Osteoblast (primary cell): ENCODE data around the gene CASP7. TPM values are rescaled to one million over a fixed set of nuclear protein-coding genes. Genes with fewer than 3 reads are reported as not detected.

Experiments
- DNase-seq: peaks from one replicate; pipeline ENCODE4 v3.0.0; 2011; ENCODE audit warnings: low spot score, mixed read lengths; ENCODE audit not compliant: insufficient read length; ENCODE audit errors: missing footprints
- H2AFZ ChIP-seq: 2 replicates; pipeline ENCODE4 v1.6.0; 2011; ENCODE audit warnings: mild to moderate bottlenecking, low read length
- H3K27ac ChIP-seq: 2 replicates; pipeline ENCODE4 v1.5.1; 2011; ENCODE audit warnings: mild to moderate bottlenecking, low read depth, low read length, moderate library complexity
- H3K27me3 ChIP-seq: 2 replicates; pipeline ENCODE4 v1.6.0; 2012; ENCODE audit warnings: mild to moderate bottlenecking, control low read depth, inconsistent platforms, low read length, moderate library complexity; ENCODE audit not compliant: insufficient read depth
- H3K36me3 ChIP-seq: 2 replicates; pipeline ENCODE4 v1.5.1; 2011; ENCODE audit warnings: mild to moderate bottlenecking, low read length, control low read depth, moderate library complexity; ENCODE audit not compliant: insufficient read depth
- H3K4me1 ChIP-seq: 2 replicates; pipeline ENCODE4 v1.5.1; 2011; ENCODE audit warnings: mild to moderate bottlenecking, low read length, control low read depth, moderate library complexity; ENCODE audit not compliant: insufficient read depth
- H3K4me2 ChIP-seq: 2 replicates; pipeline ENCODE4 v1.6.0; 2011; ENCODE audit warnings: mild to moderate bottlenecking, low read length; ENCODE audit not compliant: insufficient read depth
- H3K4me3 ChIP-seq: fragments of 200-600 bp; sonication (generic); 3 replicates; pipeline ENCODE4 v1.5.1; 2012; ENCODE audit warnings: mild to moderate bottlenecking, low read length, inconsistent platforms; ENCODE audit not compliant: insufficient read depth
- H3K79me2 ChIP-seq: 2 replicates; pipeline ENCODE4 v1.6.0; 2012; ENCODE audit warnings: mild to moderate bottlenecking, low read length, control low read depth, inconsistent platforms; ENCODE audit not compliant: insufficient read depth
- H3K9me3 ChIP-seq: 2 replicates; pipeline ENCODE4 v1.5.1; 2011; ENCODE audit warnings: low read depth, low read length, control low read depth
- H4K20me1 ChIP-seq: 2 replicates; pipeline ENCODE4 v1.6.0; 2012; ENCODE audit warnings: mild to moderate bottlenecking, low read length, control low read depth; ENCODE audit not compliant: insufficient read depth
- CTCF ChIP-seq: IDR thresholded peaks from 2 replicates; pipeline ENCODE4 v1.5.1; 2011; ENCODE audit warnings: mild to moderate bottlenecking, low read depth, low read length, moderate library complexity; ENCODE audit errors: extremely low read depth
- total RNA-seq: library from RNA; depleted of rRNA; stranded (reverse); fragments of >200 nt; gene quantifications from 2 replicates; pipeline ENCODE4 v1.2.3, GENCODE V29; 2012

CASP7 gene
- total RNA-seq, 1 donor, result 21.7 TPM

DNA sequence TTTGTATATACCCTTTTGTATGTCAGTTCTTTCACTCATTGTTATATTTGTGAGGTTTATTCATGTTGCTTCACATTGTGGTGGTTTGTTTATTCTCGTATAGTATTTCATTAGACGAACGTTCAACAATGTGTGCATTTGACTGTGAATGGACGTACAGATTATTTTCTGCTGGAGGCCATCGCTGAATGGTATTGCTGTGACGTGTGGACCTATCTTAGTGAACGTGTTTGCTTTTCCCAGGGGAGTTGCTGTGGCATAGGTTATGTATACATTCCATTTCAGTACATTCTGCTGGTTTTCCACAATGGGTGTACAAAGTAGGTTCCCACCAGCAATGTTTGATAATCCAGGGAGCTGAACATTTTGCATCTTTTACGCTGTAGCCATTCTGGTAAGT is 40.7 kb downstream of the CASP7 start:
- H3K36me3 ChIP-seq, result peaks cover 5% of the 10 kb centered on the region
- H3K79me2 ChIP-seq, result no peaks in the 10 kb centered on the region
- H2AFZ ChIP-seq, result no peak overlapping the region
- no peak for TF ChIP-seq CTCF
- H3K27ac ChIP-seq, result no peak overlapping the region
- no peaks in the 10 kb centered on the region for H3K27me3 ChIP-seq
- no peak overlapping the region for H3K4me3 ChIP-seq
- no peaks in the 10 kb centered on the region for H3K4me1 ChIP-seq
- H3K4me2 ChIP-seq, result no peak overlapping the region
- peaks cover 5% of the 10 kb centered on the region for H4K20me1 ChIP-seq
- DNase-seq, result no peak
- no peaks in the 10 kb centered on the region for H3K9me3 ChIP-seq

DNA sequence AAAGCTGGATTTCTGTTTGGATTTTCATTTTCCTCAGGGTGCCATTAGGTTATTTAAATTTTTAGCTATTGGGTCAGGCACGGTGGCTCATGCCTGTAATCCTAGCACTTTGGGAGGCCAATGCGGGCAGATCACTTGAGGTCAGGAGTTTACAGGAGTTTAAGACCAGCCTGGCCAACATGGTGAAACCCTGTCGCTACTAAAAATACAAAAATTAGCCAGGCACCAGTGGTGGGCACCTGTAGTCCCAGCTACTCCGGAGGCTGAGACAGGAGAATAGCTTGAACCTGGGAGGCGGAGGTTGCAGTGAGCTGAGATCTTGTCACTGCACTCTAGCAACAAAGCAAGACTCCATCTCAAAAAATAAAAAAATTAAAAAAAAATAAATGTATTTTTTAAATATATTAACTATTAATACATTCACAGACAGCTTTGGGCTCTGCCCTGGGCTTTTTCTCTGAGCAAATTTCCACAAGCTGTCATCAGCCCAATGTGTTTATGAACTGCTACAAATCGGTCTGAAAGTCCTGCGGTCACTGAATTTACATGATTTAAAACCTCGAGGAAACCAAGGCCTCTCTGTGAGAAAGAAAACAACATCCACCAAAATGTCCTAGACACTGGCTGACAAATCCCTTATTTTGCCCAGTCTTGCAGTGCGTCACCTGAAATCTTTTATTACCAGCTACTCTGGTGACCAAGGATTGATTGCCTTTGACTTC is 52.6 kb downstream of the CASP7 start:
- Histone ChIP-seq H4K20me1 (no peaks in the 10 kb centered on the region), H3K27ac (no peak overlapping the region), H3K4me3 (no peak overlapping the region), H3K27me3 (no peaks in the 10 kb centered on the region), H3K4me1 (peaks cover 6% of the 10 kb centered on the region), H2AFZ (no peak overlapping the region), H3K36me3 (peaks cover 10% of the 10 kb centered on the region), H3K4me2 (no peak overlapping the region), H3K79me2 (no peaks in the 10 kb centered on the region), H3K9me3 (no peaks in the 10 kb centered on the region)
- DNase-seq, result no peak
- TF ChIP-seq CTCF, result no peak

DNA sequence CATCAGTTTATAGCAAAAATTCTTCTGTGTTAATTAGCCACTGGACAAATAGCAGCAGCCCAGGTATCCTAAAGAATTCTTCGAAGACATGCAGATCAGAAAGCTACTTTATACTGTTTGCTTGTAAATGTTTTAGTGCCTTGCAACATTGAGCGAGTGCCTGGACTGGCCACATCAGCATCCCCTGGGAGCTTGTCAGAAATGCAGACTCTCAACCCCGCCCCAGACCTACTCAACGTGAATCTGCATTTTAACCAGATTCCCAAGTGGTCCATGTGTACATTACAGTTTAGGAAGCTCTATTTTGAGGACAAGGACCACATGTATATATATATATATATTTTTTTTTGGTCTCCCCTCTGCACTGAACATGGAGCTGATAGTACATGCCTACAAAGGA is 53.3 kb downstream of the CASP7 start:
- no peak for TF ChIP-seq CTCF
- Histone ChIP-seq H3K36me3 (peaks cover 10% of the 10 kb centered on the region), H3K79me2 (no peaks in the 10 kb centered on the region), H3K4me3 (no peak overlapping the region), H4K20me1 (no peaks in the 10 kb centered on the region), H3K27ac (no peak overlapping the region), H3K4me2 (no peak overlapping the region), H3K4me1 (peaks cover 6% of the 10 kb centered on the region), H2AFZ (no peak overlapping the region), H3K9me3 (no peaks in the 10 kb centered on the region), H3K27me3 (no peaks in the 10 kb centered on the region)
- DNase-seq, result no peak

DNA sequence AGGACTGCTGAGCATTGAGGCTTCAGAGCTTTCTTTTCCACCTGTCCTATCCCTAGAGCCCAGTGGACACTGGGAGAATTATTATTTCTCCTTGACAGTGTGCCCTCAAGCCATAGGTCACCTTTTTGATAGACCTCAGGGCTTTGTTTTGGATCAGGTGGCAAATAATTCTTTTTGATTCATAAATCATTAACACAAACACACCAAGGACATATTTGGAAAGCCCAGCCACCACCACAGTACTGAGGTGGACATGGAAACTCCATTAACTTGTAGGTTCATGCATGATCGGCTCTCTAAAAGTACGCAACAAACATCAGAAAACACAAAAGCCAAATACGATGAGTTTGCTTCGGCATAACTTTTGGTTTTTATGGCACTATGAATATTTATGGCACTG is 53.9 kb downstream of the CASP7 start:
- H3K79me2 ChIP-seq, result no peaks in the 10 kb centered on the region
- H3K4me3 ChIP-seq, result no peak overlapping the region
- H3K4me2 ChIP-seq, result no peak overlapping the region
- H4K20me1 ChIP-seq, result no peaks in the 10 kb centered on the region
- no peak overlapping the region for H3K27ac ChIP-seq
- H3K36me3 ChIP-seq, result peaks cover 5% of the 10 kb centered on the region
- H3K27me3 ChIP-seq, result no peaks in the 10 kb centered on the region
- H3K4me1 ChIP-seq, result peaks cover 6% of the 10 kb centered on the region
- no peaks in the 10 kb centered on the region for H3K9me3 ChIP-seq
- H2AFZ ChIP-seq, result no peak overlapping the region
- TF ChIP-seq CTCF, result no peak
- DNase-seq, result no peak
